C4-2B (cell line): ENCODE results near the gene MYZAP.
A peak's percentile ranks its signal among the peaks of the same experiment; 100 is the strongest.

Experiments
- CTCF ChIP-seq: fragments of 450-650 bp; conservative IDR thresholded peaks from 2 replicates; pipeline ENCODE4 v1.5.1; 2017; ENCODE audit warnings: mild to moderate bottlenecking
- ZFX ChIP-seq: fragments of 450-650 bp; IDR thresholded peaks from 2 replicates; pipeline ENCODE4 v1.6.1; 2017

GRCh38 chr15:57667171-57667849 lies 75.6 kb downstream of the MYZAP start:
- TF ChIP-seq CTCF (peak; percentile 71), ZFX (no peak)
